Stimulated activated CD8-positive, alpha-beta memory T cell treated with anti-CD3 and anti-CD28 coated beads, Interleukin-4, amount 100 ng/mL, for 4 hours (primary cell): ENCODE data around the gene RGS17.

Source experiments
- DNase-seq, 2 donors: peaks; one replicate each; pipeline ENCODE4 v3.0.0-alpha.2; 2020; ENCODE audit warnings: low read depth in 2 of 2, low spot score in 1 of 2

The RGS17 gene

GRCh38 chr6:153085239-153085638, 45.8 kb downstream of the RGS17 start:
- DNase-seq: no peak

GRCh38 chr6:153084393-153084792, 46.7 kb downstream of the RGS17 start:
- no peak for DNase-seq

- DNase-seq: no peak
These were observed 47.2 kb downstream of the RGS17 start for GRCh38 chr6:153083869-153084268.

GRCh38 chr6:153081914-153082313, 49.2 kb downstream of the RGS17 start:
- no peak for DNase-seq

GRCh38 chr6:153076431-153076830, 54.7 kb downstream of the RGS17 start:
- no peak for DNase-seq

- DNase-seq: no peak
These were observed 56.3 kb downstream of the RGS17 start for GRCh38 chr6:153074761-153075160.

- no peak for DNase-seq
These were observed 57.2 kb downstream of the RGS17 start for GRCh38 chr6:153073841-153074240.

GRCh38 chr6:153070756-153071155, 60.3 kb downstream of the RGS17 start:
- no peak for DNase-seq

GRCh38 chr6:153069897-153070296, 61.2 kb downstream of the RGS17 start:
- DNase-seq: no peak

GRCh38 chr6:153065222-153065621, 65.9 kb downstream of the RGS17 start:
- DNase-seq: no peak

GRCh38 chr6:153063936-153064335, 67.1 kb downstream of the RGS17 start:
- no peak for DNase-seq

- no peak for DNase-seq
These were observed 68.6 kb downstream of the RGS17 start for GRCh38 chr6:153062516-153062915.

GRCh38 chr6:153059757-153060156, 71.3 kb downstream of the RGS17 start:
- no peak for DNase-seq

GRCh38 chr6:153059311-153059710, 71.8 kb downstream of the RGS17 start:
- no peak for DNase-seq

- DNase-seq: no peak
These were observed 72.2 kb downstream of the RGS17 start for GRCh38 chr6:153058909-153059308.

GRCh38 chr6:153058291-153058690, 72.8 kb downstream of the RGS17 start:
- no peak for DNase-seq

GRCh38 chr6:153056308-153056707, 74.8 kb downstream of the RGS17 start:
- no peak for DNase-seq

- DNase-seq: no peak
These were observed 79.3 kb downstream of the RGS17 start for GRCh38 chr6:153051801-153052200.

- no peak for DNase-seq
These were observed 82.5 kb downstream of the RGS17 start for GRCh38 chr6:153048631-153049030.

- DNase-seq: no peak
These were observed 83.7 kb downstream of the RGS17 start for GRCh38 chr6:153047386-153047785.

GRCh38 chr6:153045271-153045670, 85.8 kb downstream of the RGS17 start:
- DNase-seq: no peak

GRCh38 chr6:153044295-153044694, 86.8 kb downstream of the RGS17 start:
- no peak for DNase-seq

- DNase-seq: no peak
These were observed 87.4 kb downstream of the RGS17 start for GRCh38 chr6:153043719-153044118.
